ENCODE results near the gene PCNX2. TPM values are rescaled to one million over a fixed set of nuclear protein-coding genes. Genes with fewer than 3 reads are reported as not detected.
A peak's percentile ranks its signal among the peaks of the same experiment; 100 is the strongest.

The PCNX2 gene
- total and polyA plus RNA-seq, 2 of the 13 experiments (the other 11 are each of a cell fraction or from before 2014, with no cell fraction given), result 0.11 to 0.42 TPM

DNA sequence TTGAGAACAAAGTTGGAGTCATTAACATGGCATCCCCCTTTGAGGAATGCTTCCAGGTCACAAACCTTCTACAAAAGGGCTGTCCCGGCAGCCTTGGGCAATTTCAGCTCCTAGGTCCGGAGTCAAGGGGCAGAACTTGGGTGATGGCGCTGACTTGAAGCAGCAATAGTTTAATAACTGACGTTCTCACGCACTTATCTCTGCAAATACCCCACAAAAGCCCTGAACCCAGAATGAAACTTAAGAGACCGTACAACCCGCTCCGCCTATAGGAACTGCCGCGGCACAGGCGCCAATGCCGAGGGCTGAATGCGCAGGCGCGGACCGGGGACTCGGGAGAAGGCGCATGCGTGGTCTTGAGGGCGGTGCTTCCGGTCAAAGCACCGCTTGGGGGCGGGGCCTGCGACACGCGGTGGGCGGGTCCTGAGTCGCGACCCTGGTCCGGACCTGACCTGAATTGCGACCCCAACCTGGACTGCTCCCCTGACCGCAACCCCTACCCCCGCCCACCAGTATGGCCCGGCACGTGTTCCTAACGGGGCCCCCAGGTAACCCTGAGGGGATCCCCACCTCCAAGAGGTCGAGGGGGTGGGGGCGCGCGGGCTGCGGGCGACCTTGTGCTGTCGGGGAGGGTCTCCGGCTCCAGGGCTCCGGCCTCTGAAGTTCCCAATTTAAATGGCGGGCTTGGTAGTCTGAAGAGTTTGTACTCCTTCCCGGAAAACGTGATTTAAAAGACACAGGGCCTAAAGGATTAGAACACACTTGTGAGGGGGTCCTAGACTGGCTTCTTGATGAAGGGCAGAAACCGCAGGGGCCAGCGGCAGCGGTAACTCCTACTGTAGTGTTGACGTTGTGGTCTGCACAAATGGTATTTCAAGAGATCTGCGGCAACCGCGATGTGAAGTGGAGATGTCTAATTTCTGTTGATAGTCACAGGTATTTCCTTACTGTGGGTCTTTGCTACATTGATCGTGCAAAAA, 345.0 kb downstream of the PCNX2 start, which contains the start of gene NTPCR (continued):
- TF ChIP-seq ELF3 (CRISPR knock-in tag; IDR thresholded peaks at IDR 0.05) (no peak), MED8 (CRISPR knock-in tag; IDR thresholded peaks at IDR 0.05; ENCODE audit: insufficient replicate concordance) (no peak), ZNF263 (CRISPR knock-in tag; IDR thresholded peaks at IDR 0.05) (no peak), ZNF678 (CRISPR knock-in tag; IDR thresholded peaks at IDR 0.05) (no peak), ZNF513 (CRISPR knock-in tag; conservative IDR thresholded peaks at IDR 0.05) (no peak), ZSCAN21 (CRISPR knock-in tag; IDR thresholded peaks at IDR 0.05; ENCODE audit: borderline replicate concordance) (no peak), SRSF9 (IDR thresholded peaks at IDR 0.05; ENCODE audit: borderline replicate concordance, insufficient read depth, low read depth, low read length, poor library complexity, severe bottlenecking) (no peak), ZNF781 (CRISPR knock-in tag; IDR thresholded peaks at IDR 0.05; ENCODE audit: borderline replicate concordance, not compliant biosample characterization) (no peak), FOXA3 (CRISPR knock-in tag; IDR thresholded peaks at IDR 0.05) (no peak), ZBTB42 (CRISPR knock-in tag; IDR thresholded peaks at IDR 0.05) (no peak), ZNF224 (CRISPR knock-in tag; IDR thresholded peaks at IDR 0.05) (no peak), DZIP1 (CRISPR knock-in tag; IDR thresholded peaks at IDR 0.05) (no peak), ZNF720 (CRISPR knock-in tag; IDR thresholded peaks at IDR 0.05) (no peak), ZNF572 (CRISPR knock-in tag; IDR thresholded peaks at IDR 0.05) (0 out of 2 replicates have a peak, but pooled peaks have one; percentile 38), RORA (CRISPR knock-in tag; IDR thresholded peaks at IDR 0.05) (no peak), DMAP1 (CRISPR knock-in tag; IDR thresholded peaks at IDR 0.05) (no peak; the same call in 1 of the 2 replicates), SMYD3 (CRISPR knock-in tag; IDR thresholded peaks at IDR 0.05) (no peak), SPEN (CRISPR knock-in tag; IDR thresholded peaks at IDR 0.05; ENCODE audit: low read depth) (peak; percentile 29; the same call in 1 of the 2 replicates)
- TF ChIP-seq, protein P1, sequence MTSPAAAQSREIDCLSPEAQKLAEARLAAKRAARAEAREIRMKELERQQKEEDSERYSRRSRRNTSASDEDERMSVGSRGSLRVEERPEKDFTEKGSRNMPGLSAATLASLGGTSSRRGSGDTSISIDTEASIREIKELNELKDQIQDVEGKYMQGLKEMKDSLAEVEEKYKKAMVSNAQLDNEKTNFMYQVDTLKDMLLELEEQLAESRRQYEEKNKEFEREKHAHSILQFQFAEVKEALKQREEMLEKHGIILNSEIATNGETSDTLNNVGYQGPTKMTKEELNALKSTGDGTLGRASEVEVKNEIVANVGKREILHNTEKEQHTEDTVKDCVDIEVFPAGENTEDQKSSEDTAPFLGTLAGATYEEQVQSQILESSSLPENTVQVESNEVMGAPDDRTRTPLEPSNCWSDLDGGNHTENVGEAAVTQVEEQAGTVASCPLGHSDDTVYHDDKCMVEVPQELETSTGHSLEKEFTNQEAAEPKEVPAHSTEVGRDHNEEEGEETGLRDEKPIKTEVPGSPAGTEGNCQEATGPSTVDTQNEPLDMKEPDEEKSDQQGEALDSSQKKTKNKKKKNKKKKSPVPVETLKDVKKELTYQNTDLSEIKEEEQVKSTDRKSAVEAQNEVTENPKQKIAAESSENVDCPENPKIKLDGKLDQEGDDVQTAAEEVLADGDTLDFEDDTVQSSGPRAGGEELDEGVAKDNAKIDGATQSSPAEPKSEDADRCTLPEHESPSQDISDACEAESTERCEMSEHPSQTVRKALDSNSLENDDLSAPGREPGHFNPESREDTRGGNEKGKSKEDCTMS (CRISPR knock-in tag; conservative IDR thresholded peaks at IDR 0.05), result no peak
- TF ChIP-seq, protein P2, sequence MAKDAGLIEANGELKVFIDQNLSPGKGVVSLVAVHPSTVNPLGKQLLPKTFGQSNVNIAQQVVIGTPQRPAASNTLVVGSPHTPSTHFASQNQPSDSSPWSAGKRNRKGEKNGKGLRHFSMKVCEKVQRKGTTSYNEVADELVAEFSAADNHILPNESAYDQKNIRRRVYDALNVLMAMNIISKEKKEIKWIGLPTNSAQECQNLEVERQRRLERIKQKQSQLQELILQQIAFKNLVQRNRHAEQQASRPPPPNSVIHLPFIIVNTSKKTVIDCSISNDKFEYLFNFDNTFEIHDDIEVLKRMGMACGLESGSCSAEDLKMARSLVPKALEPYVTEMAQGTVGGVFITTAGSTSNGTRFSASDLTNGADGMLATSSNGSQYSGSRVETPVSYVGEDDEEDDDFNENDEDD (CRISPR knock-in tag; IDR thresholded peaks at IDR 0.05; ENCODE audit: borderline replicate concordance), result peak; percentile 37; the same call in 1 of the 2 replicates
